Measurements from ENCODE around the gene MAN2A2. TPM values are rescaled to one million over a fixed set of nuclear protein-coding genes. Genes with fewer than 3 reads are reported as not detected.

The MAN2A2 gene
- total RNA-seq, 1 donor, result 15.1 TPM

DNA sequence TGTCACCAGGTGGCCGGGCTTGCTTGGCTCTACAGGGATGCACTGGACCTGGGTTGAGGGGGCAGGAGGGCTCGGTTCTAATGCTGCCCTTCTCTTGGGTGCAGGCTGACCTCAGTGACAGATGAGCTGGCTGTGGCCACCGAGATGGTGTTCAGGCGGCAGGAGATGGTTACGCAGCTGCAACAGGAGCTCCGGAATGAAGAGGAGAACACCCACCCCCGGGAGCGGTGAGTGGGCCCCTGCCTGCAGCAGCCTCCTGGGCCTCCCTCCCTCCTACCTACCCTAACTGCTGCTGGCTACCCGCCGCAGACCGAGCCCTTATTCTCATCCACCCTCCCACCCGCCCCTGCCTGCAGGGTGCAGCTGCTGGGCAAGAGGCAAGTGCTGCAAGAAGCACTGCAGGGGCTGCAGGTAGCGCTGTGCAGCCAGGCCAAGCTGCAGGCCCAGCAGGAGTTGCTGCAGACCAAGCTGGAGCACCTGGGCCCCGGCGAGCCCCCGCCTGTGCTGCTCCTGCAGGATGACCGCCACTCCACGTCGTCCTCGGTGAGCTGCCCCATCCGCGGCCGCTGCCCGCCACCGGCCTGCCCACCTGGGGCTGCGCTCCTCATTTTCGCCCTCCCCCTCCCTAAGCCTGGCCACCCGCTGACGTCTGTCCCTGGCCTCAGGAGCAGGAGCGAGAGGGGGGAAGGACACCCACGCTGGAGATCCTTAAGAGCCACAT is 13.2 kb upstream of the MAN2A2 start:
- H3K4me3 ChIP-seq (ENCODE audit: low read depth, low read length), result no peak overlapping the region
- TF ChIP-seq, protein P1, sequence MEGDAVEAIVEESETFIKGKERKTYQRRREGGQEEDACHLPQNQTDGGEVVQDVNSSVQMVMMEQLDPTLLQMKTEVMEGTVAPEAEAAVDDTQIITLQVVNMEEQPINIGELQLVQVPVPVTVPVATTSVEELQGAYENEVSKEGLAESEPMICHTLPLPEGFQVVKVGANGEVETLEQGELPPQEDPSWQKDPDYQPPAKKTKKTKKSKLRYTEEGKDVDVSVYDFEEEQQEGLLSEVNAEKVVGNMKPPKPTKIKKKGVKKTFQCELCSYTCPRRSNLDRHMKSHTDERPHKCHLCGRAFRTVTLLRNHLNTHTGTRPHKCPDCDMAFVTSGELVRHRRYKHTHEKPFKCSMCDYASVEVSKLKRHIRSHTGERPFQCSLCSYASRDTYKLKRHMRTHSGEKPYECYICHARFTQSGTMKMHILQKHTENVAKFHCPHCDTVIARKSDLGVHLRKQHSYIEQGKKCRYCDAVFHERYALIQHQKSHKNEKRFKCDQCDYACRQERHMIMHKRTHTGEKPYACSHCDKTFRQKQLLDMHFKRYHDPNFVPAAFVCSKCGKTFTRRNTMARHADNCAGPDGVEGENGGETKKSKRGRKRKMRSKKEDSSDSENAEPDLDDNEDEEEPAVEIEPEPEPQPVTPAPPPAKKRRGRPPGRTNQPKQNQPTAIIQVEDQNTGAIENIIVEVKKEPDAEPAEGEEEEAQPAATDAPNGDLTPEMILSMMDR (IDR thresholded peaks at IDR 0.05; ENCODE audit: insufficient read depth, low read depth, low read length), result no peak
- no peak for DNase-seq (ENCODE audit: low read depth)

GRCh38 chr15:90890839-90891238 is 12.3 kb upstream of the MAN2A2 start:
- TF ChIP-seq, protein P1 (IDR thresholded peaks at IDR 0.05; ENCODE audit: insufficient read depth, low read depth, low read length), result no peak
- no peak for DNase-seq (ENCODE audit: low read depth)
- H3K4me3 ChIP-seq (ENCODE audit: low read depth, low read length), result no peak overlapping the region

DNA sequence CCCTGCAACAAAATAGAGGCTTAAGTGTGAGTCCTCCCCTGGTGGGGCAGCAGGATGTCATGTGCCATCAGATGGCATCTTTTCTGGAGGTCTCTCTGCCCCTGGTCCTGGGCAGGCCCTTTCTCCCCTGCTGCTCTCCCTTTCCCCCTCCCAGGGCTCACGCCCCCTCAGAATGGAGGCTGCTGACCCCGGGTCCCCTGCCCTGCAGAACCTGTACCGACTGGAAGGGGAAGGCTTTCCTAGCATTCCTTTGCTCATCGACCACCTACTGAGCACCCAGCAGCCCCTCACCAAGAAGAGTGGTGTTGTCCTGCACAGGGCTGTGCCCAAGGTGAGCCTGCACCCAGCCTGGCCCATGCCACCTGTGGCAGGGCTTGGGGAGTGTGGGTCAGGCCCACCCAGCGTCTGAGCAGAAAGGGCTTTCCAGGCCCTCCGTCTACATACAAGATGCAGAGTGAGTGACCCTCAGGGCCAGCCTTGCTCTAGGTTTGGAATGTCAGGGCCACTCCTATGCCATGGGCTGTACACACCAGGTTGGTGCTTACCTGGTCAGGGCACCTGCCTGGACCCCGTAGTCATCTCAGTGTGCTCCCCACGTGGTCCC is 11.7 kb upstream of the MAN2A2 start:
- no peak for DNase-seq (ENCODE audit: low read depth)
- no peak overlapping the region for H3K4me3 ChIP-seq (ENCODE audit: low read depth, low read length)
- TF ChIP-seq, protein P1 (IDR thresholded peaks at IDR 0.05; ENCODE audit: insufficient read depth, low read depth, low read length), result no peak

DNA sequence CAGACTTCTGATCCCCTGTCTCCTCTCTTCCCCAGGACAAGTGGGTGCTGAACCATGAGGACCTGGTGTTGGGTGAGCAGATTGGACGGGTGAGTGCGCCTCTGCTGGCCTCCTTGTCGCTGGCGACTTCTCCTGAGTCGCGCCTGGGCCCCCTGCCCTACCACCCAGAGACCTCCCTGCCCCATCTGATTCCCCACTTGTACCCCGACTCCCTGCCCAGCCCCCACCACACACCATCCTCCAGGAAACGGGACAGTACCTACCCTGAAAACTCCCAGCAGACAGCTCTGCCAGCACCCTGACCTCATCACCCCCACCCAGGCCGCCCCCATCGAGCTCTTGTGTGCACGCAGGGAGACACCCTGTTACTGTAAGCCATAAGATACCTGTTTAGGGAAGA is 11.1 kb upstream of the MAN2A2 start:
- no peak overlapping the region for H3K4me3 ChIP-seq (ENCODE audit: low read depth, low read length)
- DNase-seq (ENCODE audit: low read depth), result no peak
- TF ChIP-seq, protein P1 (IDR thresholded peaks at IDR 0.05; ENCODE audit: insufficient read depth, low read depth, low read length), result no peak

DNA sequence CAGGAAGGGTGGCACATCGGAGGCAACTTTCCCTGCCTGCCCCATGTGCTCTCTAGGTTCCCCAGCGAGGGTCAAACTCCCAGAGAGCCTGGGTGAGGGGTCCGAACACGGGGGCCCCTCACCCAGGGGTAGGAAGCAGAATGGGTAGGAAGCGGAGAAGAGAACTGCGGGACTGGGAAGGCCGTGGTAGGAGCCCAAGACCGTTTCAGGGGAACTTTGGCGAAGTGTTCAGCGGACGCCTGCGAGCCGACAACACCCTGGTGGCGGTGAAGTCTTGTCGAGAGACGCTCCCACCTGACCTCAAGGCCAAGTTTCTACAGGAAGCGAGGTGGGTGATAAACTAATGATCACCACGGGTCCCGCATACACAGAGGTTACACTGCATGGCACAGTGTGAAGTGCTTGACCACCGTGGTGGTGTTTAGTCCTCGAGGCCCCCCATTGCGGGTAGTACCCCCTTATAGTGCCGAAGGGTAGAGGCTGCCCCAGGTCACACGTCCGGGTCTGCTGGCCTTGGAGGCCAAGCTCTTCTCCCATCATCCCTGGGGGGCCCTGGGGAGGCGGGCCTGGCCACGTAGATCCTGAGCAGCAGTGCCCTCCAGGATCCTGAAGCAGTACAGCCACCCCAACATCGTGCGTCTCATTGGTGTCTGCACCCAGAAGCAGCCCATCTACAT is 10.5 kb upstream of the MAN2A2 start:
- no peak overlapping the region for H3K4me3 ChIP-seq (ENCODE audit: low read depth, low read length)
- TF ChIP-seq, protein P1 (IDR thresholded peaks at IDR 0.05; ENCODE audit: insufficient read depth, low read depth, low read length), result no peak
- DNase-seq (ENCODE audit: low read depth), result no peak

DNA sequence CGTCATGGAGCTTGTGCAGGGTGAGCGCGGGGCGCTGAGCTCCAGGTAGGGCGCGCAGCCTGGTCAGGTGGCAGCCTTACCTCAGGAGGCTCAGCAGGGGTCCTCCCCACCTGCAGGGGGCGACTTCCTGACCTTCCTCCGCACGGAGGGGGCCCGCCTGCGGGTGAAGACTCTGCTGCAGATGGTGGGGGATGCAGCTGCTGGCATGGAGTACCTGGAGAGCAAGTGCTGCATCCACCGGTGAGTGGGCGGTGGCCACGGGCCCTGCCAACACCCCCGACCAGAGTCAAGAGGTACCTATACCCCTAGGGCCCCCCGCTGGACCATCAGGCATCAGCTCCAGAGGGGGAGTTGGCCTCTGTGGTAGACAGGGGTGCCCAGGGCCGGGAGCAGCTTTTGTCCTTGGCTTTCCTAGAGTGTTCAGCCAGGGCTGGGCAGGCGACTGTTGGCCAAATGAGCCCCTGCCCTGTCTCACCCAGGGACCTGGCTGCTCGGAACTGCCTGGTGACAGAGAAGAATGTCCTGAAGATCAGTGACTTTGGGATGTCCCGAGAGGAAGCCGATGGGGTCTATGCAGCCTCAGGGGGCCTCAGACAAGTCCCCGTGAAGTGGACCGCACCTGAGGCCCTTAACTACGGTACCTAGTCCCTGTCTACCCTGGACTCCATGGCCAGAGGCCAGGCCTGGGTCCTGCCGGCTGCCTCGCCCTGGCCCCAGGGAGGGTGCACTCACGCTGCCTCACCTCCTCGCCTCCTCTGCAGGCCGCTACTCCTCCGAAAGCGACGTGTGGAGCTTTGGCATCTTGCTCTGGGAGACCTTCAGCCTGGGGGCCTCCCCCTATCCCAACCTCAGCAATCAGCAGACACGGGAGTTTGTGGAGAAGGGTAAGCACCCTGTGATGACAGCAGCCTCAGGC is 9.7 kb upstream of the MAN2A2 start:
- TF ChIP-seq, protein P1 (IDR thresholded peaks at IDR 0.05; ENCODE audit: insufficient read depth, low read depth, low read length), result no peak
- H3K4me3 ChIP-seq (ENCODE audit: low read depth, low read length), result no peak overlapping the region
- no peak for DNase-seq (ENCODE audit: low read depth)

All from fibroblast of villous mesenchyme (primary cell).